ENCODE data around the gene SH3BP4. TPM values are rescaled to one million over a fixed set of nuclear protein-coding genes. Genes with fewer than 3 reads are reported as not detected.

Gene SH3BP4
- total and polyA plus RNA-seq, 2 of the 8 experiments (the other 6 are each of a cell fraction or from before 2014, with no cell fraction given) = 28.3 to 35.4 TPM

- TF ChIP-seq TBP (IDR thresholded peaks at IDR 0.05; ENCODE audit: low read depth, low read length) = no peak
Measured at GRCh38 chr2:235054475-235054874, 102.7 kb downstream of the SH3BP4 start (continued).
